ENCODE measurements around the gene PLEKHH3.

DNA sequence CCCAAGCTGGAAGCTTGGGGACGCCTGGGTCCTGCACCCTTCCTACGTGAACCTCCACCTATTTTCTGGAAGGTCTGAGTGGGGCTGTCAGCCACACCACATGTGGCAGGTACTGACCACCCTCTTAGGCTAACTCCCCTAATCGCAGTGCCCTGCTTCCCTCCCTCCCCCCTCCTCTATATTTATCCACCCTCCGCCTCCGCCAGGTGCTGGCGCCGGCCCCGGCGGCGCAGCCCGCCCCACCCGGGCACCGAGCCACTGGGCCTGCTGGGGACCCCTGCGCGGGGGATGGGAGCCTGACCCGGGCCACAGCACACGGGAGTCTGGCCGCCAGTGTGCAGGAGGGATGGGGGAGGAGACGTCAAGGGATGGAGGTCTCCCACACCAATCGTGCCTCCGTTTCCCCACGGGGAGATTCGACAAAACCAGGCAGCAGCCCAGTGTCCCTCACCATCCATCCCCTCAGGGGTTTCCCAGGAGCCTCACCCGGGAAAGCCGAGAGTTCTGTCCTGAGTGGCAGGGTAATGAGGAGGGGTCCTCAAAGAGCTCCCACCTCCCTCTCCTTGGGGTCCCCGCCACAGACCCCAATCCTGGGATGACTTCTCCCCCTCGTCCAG lies 1.3 kb downstream of the PLEKHH3 start:
- TF ChIP-seq, protein P1, sequence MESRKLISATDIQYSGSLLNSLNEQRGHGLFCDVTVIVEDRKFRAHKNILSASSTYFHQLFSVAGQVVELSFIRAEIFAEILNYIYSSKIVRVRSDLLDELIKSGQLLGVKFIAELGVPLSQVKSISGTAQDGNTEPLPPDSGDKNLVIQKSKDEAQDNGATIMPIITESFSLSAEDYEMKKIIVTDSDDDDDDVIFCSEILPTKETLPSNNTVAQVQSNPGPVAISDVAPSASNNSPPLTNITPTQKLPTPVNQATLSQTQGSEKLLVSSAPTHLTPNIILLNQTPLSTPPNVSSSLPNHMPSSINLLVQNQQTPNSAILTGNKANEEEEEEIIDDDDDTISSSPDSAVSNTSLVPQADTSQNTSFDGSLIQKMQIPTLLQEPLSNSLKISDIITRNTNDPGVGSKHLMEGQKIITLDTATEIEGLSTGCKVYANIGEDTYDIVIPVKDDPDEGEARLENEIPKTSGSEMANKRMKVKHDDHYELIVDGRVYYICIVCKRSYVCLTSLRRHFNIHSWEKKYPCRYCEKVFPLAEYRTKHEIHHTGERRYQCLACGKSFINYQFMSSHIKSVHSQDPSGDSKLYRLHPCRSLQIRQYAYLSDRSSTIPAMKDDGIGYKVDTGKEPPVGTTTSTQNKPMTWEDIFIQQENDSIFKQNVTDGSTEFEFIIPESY (IDR thresholded peaks at IDR 0.05): no peak
- TF ChIP-seq, protein P2, sequence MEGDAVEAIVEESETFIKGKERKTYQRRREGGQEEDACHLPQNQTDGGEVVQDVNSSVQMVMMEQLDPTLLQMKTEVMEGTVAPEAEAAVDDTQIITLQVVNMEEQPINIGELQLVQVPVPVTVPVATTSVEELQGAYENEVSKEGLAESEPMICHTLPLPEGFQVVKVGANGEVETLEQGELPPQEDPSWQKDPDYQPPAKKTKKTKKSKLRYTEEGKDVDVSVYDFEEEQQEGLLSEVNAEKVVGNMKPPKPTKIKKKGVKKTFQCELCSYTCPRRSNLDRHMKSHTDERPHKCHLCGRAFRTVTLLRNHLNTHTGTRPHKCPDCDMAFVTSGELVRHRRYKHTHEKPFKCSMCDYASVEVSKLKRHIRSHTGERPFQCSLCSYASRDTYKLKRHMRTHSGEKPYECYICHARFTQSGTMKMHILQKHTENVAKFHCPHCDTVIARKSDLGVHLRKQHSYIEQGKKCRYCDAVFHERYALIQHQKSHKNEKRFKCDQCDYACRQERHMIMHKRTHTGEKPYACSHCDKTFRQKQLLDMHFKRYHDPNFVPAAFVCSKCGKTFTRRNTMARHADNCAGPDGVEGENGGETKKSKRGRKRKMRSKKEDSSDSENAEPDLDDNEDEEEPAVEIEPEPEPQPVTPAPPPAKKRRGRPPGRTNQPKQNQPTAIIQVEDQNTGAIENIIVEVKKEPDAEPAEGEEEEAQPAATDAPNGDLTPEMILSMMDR (IDR thresholded peaks at IDR 0.05; ENCODE audit: low read depth, low read length, missing input control): no peak
- TF ChIP-seq RXRA (IDR thresholded peaks at IDR 0.05) (no peak), GABPA (IDR thresholded peaks at IDR 0.05 in 1 of 2, conservative IDR thresholded peaks at IDR 0.05 in 1 of 2) (no peak), TAF1 (conservative IDR thresholded peaks at IDR 0.05) (no peak)
- TF ChIP-seq, protein P3, sequence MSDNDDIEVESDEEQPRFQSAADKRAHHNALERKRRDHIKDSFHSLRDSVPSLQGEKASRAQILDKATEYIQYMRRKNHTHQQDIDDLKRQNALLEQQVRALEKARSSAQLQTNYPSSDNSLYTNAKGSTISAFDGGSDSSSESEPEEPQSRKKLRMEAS (IDR thresholded peaks at IDR 0.05): no peak
- TF ChIP-seq, protein P4, sequence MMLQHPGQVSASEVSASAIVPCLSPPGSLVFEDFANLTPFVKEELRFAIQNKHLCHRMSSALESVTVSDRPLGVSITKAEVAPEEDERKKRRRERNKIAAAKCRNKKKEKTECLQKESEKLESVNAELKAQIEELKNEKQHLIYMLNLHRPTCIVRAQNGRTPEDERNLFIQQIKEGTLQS (IDR thresholded peaks at IDR 0.05): no peak
